Rectal smooth muscle tissue (tissue), 1 donor: ENCODE measurements around the gene ADAT1.

Experiments
- H3K27ac ChIP-seq: one replicate; pipeline ENCODE4 v1.7.0; 2013; ENCODE audit warnings: low read depth, low read length, inconsistent platforms
- H3K27me3 ChIP-seq: one replicate; pipeline ENCODE4 v1.7.0; 2013; ENCODE audit warnings: low read length; ENCODE audit not compliant: control insufficient read depth, insufficient read depth
- H3K36me3 ChIP-seq: one replicate; pipeline ENCODE4 v1.7.0; 2013; ENCODE audit warnings: low read length; ENCODE audit not compliant: control insufficient read depth, insufficient read depth
- H3K4me1 ChIP-seq: one replicate; pipeline ENCODE4 v1.7.0; 2013; ENCODE audit warnings: low read length; ENCODE audit not compliant: control insufficient read depth, insufficient read depth
- H3K4me3 ChIP-seq: one replicate; pipeline ENCODE4 v1.7.0; 2013; ENCODE audit warnings: low read length
- H3K9ac ChIP-seq: one replicate; pipeline ENCODE4 v1.7.0; 2013; ENCODE audit warnings: low read length

Gene ADAT1

GRCh38 chr16:75566040-75566757 is 56.9 kb downstream of the ADAT1 start, which contains the start of gene GABARAPL2:
Gene GABARAPL2 (plus strand): TSS chr16:75566379. CDS start chr16:75566487, 108 bp downstream.
- peaks cover 16% of the 10 kb centered on the region for H3K4me1 ChIP-seq
- no peaks in the 10 kb centered on the region for H3K27me3 ChIP-seq
- peak within 1 kb of the TSS; percentile 73 for H3K27ac ChIP-seq
- H3K9ac ChIP-seq = peak within 1 kb of the TSS; percentile 68
- peaks cover 9% of the 10 kb centered on the region for H3K36me3 ChIP-seq
- peak within 1 kb of the TSS; percentile 98 for H3K4me3 ChIP-seq

DNA sequence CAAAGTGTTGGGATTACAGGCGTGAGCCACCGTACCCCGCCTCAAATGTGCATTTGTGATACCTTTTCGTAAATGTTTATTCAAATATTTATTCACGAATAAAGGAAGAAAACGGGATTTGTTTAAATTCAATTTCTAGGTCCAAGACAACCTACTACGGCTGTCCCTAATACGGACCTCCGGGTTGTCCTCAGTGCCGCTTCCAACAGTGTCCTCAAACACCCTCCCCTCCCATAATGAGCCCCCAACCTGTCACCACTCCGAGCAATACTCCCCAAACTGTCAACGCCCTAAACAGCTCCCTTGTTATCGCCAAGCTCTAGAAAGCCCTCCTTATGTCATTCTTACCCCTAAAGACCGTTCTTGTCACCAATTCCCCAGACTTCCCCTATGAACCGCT is 57.4 kb downstream of the ADAT1 start:
- Histone ChIP-seq H3K27ac (peak overlapping the region; percentile 73), H3K36me3 (peaks cover 9% of the 10 kb centered on the region), H3K27me3 (no peaks in the 10 kb centered on the region), H3K4me3 (peak overlapping the region; percentile 98), H3K4me1 (peaks cover 16% of the 10 kb centered on the region), H3K9ac (peak overlapping the region; percentile 67)

GRCh38 chr16:75559564-75560372 is 63.3 kb downstream of the ADAT1 start:
- Histone ChIP-seq H3K36me3 (no peaks in the 10 kb centered on the region), H3K4me3 (no peak overlapping the region), H3K4me1 (no peaks in the 10 kb centered on the region), H3K27me3 (no peaks in the 10 kb centered on the region), H3K9ac (no peak overlapping the region), H3K27ac (no peak overlapping the region)

GRCh38 chr16:75558846-75559401 is 64.2 kb downstream of the ADAT1 start:
- H3K4me1 ChIP-seq = no peaks in the 10 kb centered on the region
- H3K9ac ChIP-seq = no peak overlapping the region
- no peak overlapping the region for H3K4me3 ChIP-seq
- H3K36me3 ChIP-seq = no peaks in the 10 kb centered on the region
- H3K27me3 ChIP-seq = no peaks in the 10 kb centered on the region
- no peak overlapping the region for H3K27ac ChIP-seq

DNA sequence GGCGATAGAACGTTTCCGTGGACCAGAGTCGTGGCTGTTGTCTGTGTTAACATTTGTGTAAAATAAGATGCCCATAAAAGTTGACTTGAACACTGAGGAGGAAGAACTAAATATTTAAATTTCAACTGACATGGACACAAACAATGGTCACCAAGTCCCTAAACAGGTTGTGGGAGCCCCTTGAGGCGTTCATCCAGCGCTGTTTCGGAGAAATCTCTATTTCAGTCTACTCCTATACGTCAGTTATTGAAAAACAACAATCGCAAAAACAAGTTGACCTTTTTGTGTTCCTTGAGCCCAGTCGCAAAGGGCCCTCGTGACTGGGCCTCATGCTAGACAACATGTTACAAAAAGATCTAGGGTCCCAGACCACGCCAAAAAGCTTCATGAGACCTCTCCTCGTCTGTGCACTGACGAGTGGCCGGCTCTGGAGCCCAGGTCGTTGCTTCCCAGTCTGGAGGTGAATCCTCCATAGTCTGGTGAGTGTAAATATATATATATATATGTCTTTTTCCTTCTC is 66.6 kb downstream of the ADAT1 start:
- Histone ChIP-seq H3K4me1 (no peaks in the 10 kb centered on the region), H3K9ac (no peak overlapping the region), H3K27ac (peak overlapping the region; percentile 89), H3K27me3 (no peaks in the 10 kb centered on the region), H3K36me3 (no peaks in the 10 kb centered on the region), H3K4me3 (peak overlapping the region; percentile 95)

- Histone ChIP-seq H3K9ac (peak within 1 kb of the TSS; percentile 16), H3K27ac (peak within 1 kb of the TSS; percentile 89), H3K4me3 (peak within 1 kb of the TSS; percentile 95)
Observed at GRCh38 chr16:75555707-75556430, 67.2 kb downstream of the ADAT1 start, which contains the start of gene TMEM231. Gene TMEM231 (minus strand): TSS chr16:75556252. CDS start chr16:75556209, 43 bp downstream.

GRCh38 chr16:75555213-75555706 is 67.8 kb downstream of the ADAT1 start:
- H3K4me1 ChIP-seq = no peaks in the 10 kb centered on the region
- H3K36me3 ChIP-seq = no peaks in the 10 kb centered on the region
- H3K27ac ChIP-seq = peak overlapping the region; percentile 89
- H3K4me3 ChIP-seq = peak overlapping the region; percentile 95
- no peaks in the 10 kb centered on the region for H3K27me3 ChIP-seq
- peak overlapping the region; percentile 16 for H3K9ac ChIP-seq

More at GRCh38 chr16:75555707-75556430, 67.2 kb downstream of the ADAT1 start, which contains the start of gene TMEM231:
- Histone ChIP-seq H3K27me3 (no peaks in the 10 kb centered on the region), H3K36me3 (no peaks in the 10 kb centered on the region), H3K4me1 (no peaks in the 10 kb centered on the region)

DNA sequence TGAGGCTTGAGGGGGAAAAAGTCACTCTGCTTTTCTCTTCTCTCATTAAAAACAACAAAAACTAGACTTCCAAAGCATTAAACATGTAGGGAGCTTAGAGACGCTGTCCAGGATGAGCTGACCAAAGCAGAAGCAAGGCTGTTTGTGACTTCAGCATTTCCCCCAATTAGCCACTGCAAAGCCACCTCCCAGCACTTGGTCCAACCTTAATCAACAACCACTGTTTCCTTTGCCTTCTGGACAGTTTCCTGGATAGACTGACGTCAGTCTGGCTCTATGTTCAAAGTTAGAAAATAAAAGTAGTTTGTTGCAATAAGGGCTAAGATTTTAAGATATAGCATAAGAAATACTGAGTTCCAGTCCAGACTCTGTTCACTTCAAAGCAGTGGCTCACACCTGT is 70.1 kb downstream of the ADAT1 start:
- no peak overlapping the region for H3K9ac ChIP-seq
- H3K4me3 ChIP-seq = no peak overlapping the region
- no peaks in the 10 kb centered on the region for H3K27me3 ChIP-seq
- H3K4me1 ChIP-seq = no peaks in the 10 kb centered on the region
- no peaks in the 10 kb centered on the region for H3K36me3 ChIP-seq
- H3K27ac ChIP-seq = no peak overlapping the region

- Histone ChIP-seq H3K27me3 (no peaks in the 10 kb centered on the region), H3K4me1 (no peaks in the 10 kb centered on the region), H3K36me3 (no peaks in the 10 kb centered on the region), H3K4me3 (peak overlapping the region; percentile 49), H3K9ac (no peak overlapping the region), H3K27ac (no peak overlapping the region)
Observed at GRCh38 chr16:75550211-75550662, 72.8 kb downstream of the ADAT1 start.
